HepG2 (cell line): ENCODE results near the gene SYCP2L. TPM values are rescaled to one million over a fixed set of nuclear protein-coding genes. Genes with fewer than 3 reads are reported as not detected.

Experiments used
- AGO1 ChIP-seq: fragments of 200-400 bp; formaldehyde crosslinking; IDR thresholded peaks from 2 replicates; pipeline ENCODE4 v1.6.1; 2017; ENCODE audit warnings: mild to moderate bottlenecking, low read depth, low read length, moderate library complexity; ENCODE audit not compliant: poor library complexity, severe bottlenecking
- ATF1 ChIP-seq: IDR thresholded peaks from 2 replicates; pipeline ENCODE4 v1.6.1; 2016; ENCODE audit warnings: mild to moderate bottlenecking, control low read depth
- FOSL2 ChIP-seq: sonication (generic); formaldehyde crosslinking; IDR thresholded peaks from 2 replicates; pipeline ENCODE4 v1.4.0; 2020; ENCODE audit warnings: missing genetic modification reagents
- FOXJ3 ChIP-seq: sonication (generic); formaldehyde crosslinking; IDR thresholded peaks from 2 replicates; pipeline ENCODE4 v1.4.0; 2020; ENCODE audit warnings: missing genetic modification reagents, mild to moderate bottlenecking, borderline replicate concordance
- FOXM1 ChIP-seq: sonication (generic); formaldehyde crosslinking; IDR thresholded peaks from 2 replicates; pipeline ENCODE4 v1.5.0; 2020; ENCODE audit warnings: missing genetic modification reagents
- HHEX ChIP-seq: IDR thresholded peaks from 2 replicates; pipeline ENCODE4 v1.6.1; 2016; ENCODE audit warnings: control low read depth
- KLF12 ChIP-seq: sonication (generic); formaldehyde crosslinking; IDR thresholded peaks from 2 replicates; pipeline ENCODE4 v1.4.0; 2020; ENCODE audit warnings: missing genetic modification reagents, borderline replicate concordance
- MAZ ChIP-seq, 2 experiments: sonication (generic) in 1 of 2; formaldehyde crosslinking in 1 of 2; IDR thresholded peaks; 2 replicates each; pipeline versions ENCODE4 v1.5.0 to v1.6.1; 2012 to 2020; ENCODE audit warnings: low read depth in 2 of 2, mild to moderate bottlenecking in 2 of 2, borderline replicate concordance in 1 of 2, improper control_type of control experiment in 1 of 2, low read length in 1 of 2, missing genetic modification reagents in 1 of 2, moderate library complexity in 1 of 2
- MED1 ChIP-seq: sonication (generic); formaldehyde crosslinking; IDR thresholded peaks from 2 replicates; pipeline ENCODE4 v1.4.0; 2020; ENCODE audit warnings: missing genetic modification reagents
- RBFOX2 ChIP-seq: fragments of 200-400 bp; formaldehyde crosslinking; IDR thresholded peaks from 2 replicates; pipeline ENCODE4 v1.6.1; 2017; ENCODE audit warnings: low read depth, mild to moderate bottlenecking, low read length
- SIX4 ChIP-seq: sonication (generic); formaldehyde crosslinking; IDR thresholded peaks from 2 replicates; pipeline ENCODE4 v1.4.0; 2020; ENCODE audit warnings: missing genetic modification reagents
- SP5 ChIP-seq: IDR thresholded peaks from 2 replicates; pipeline ENCODE4 v1.6.1; 2016; ENCODE audit warnings: low read depth, borderline replicate concordance
- ZFP36 ChIP-seq: fragments of 150-350 bp; IDR thresholded peaks from 2 replicates; pipeline ENCODE4 v1.6.1; 2018; ENCODE audit warnings: borderline replicate concordance, low read length, low read depth; ENCODE audit not compliant: partially characterized antibody
- ZNF335 ChIP-seq: sonication (generic); formaldehyde crosslinking; IDR thresholded peaks from 2 replicates; pipeline ENCODE4 v1.4.0; 2020; ENCODE audit warnings: missing genetic modification reagents
- ZNF343 ChIP-seq: sonication (generic); formaldehyde crosslinking; IDR thresholded peaks from 2 replicates; pipeline ENCODE4 v1.4.0; 2020; ENCODE audit warnings: mild to moderate bottlenecking, missing genetic modification reagents
- ZNF567 ChIP-seq: sonication (generic); formaldehyde crosslinking; IDR thresholded peaks from 2 replicates; pipeline ENCODE4 v1.8.1; 2023; ENCODE audit warnings: mild to moderate bottlenecking, missing genetic modification reagents, borderline replicate concordance
- ZNF605 ChIP-seq: sonication (generic); formaldehyde crosslinking; IDR thresholded peaks from 2 replicates; pipeline ENCODE4 v1.8.0; 2022; ENCODE audit warnings: mild to moderate bottlenecking, missing genetic modification reagents
- ZNF772 ChIP-seq: sonication (generic); formaldehyde crosslinking; IDR thresholded peaks from 2 replicates; pipeline ENCODE4 v1.5.0; 2020; ENCODE audit warnings: mild to moderate bottlenecking, missing genetic modification reagents
- ZNF850 ChIP-seq: sonication (generic); formaldehyde crosslinking; conservative IDR thresholded peaks from 2 replicates; pipeline ENCODE4 v1.9.0; 2021; ENCODE audit warnings: mild to moderate bottlenecking, missing genetic modification reagents
- polyA plus RNA-seq, 8 experiments: library from polyadenylated mRNA; depleted of rRNA in 3 of 8; stranded (reverse) in 7 of 8; unstranded in 1 of 8; fragments of >200 nt; fragmentation: Illumina TruSeq in 4 of 8; extraction: Trizol in 4 of 8; gene quantifications; 2 replicates each; pipeline versions ENCODE4 v1.2.1 to v1.2.3, GENCODE V29; 2011 to 2016; ENCODE audit warnings: low read depth in 4 of 8, missing spikeins in 1 of 8, mixed read lengths in 1 of 8; ENCODE audit not compliant: insufficient read depth in 1 of 8
- total RNA-seq, 5 experiments: library from RNA; depleted of rRNA; stranded (reverse); fragments of >200 nt; fragmentation: Illumina TruSeq; extraction: Trizol; gene quantifications; 2 replicates each; pipeline ENCODE4 v1.2.3, GENCODE V29; 2016; ENCODE audit warnings: low read depth in 1 of 5
- TF ChIP-seq, protein P1 (sequence below): sonication (generic); formaldehyde crosslinking; IDR thresholded peaks from 2 replicates; pipeline ENCODE4 v1.4.0; 2020; ENCODE audit warnings: mild to moderate bottlenecking, missing genetic modification reagents
- TF ChIP-seq, protein P2 (sequence below), 2 experiments: sonication (generic) in 1 of 2; formaldehyde crosslinking in 1 of 2; IDR thresholded peaks; 2 replicates each; pipeline versions ENCODE4 v1.4.0 to v1.6.1; 2016 to 2020; ENCODE audit warnings: borderline replicate concordance in 1 of 2, low read depth in 1 of 2, mild to moderate bottlenecking in 1 of 2, missing genetic modification reagents in 1 of 2
- TF ChIP-seq, protein P3 (sequence below): sonication (generic); formaldehyde crosslinking; IDR thresholded peaks from 2 replicates; pipeline ENCODE4 v1.4.0; 2020; ENCODE audit warnings: low read depth, mild to moderate bottlenecking, missing genetic modification reagents
- TF ChIP-seq, protein P4 (sequence below): IDR thresholded peaks from 2 replicates; pipeline ENCODE4 v1.6.1; 2016

Gene SYCP2L
- total and polyA plus RNA-seq, 2 of the 13 experiments (the other 11 are each of a cell fraction or from before 2014, with no cell fraction given) = 0.22 to 0.54 TPM

DNA sequence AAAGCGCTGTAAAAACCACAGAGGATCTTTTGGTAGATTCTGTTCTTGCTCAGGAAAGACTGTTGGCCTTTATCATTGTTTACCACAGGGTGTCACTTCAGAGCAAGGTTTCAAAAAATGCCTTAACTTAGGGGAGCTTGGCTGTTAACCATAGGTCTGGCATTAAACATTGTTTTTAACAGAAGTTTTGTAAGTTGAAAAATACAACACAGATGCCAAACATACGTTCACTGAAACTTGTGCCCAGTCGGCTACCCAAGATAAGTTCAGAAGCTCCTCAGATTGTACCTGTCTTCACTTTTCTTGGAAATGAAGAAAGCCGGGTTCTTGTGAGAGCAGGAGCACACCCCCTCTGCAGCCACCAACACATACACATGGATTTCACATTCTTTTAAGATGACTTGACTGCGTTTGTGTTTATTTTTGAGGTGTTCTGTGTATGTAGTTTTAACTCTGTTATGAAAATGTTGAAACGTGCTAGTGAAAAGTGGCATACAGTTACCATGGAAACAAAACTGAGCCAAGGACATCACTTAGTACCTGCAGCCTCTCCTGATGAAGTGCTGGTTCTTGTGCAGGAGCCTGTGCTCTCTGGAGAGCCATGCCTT lies 64.9 kb downstream of the SYCP2L start (continued):
- 0 out of 2 replicates have a peak, but pooled peaks have one; percentile 17 for TF ChIP-seq MAZ (IDR thresholded peaks at IDR 0.05; ENCODE audit: borderline replicate concordance, low read depth, low read length)
- no peak for TF ChIP-seq MAZ (CRISPR knock-in tag; IDR thresholded peaks at IDR 0.05; ENCODE audit: low read depth)
- TF ChIP-seq ZFP36 = peak; percentile 25
- peak; percentile 21; the same call in 1 of the 2 replicates for TF ChIP-seq MED1 (CRISPR knock-in tag)
- TF ChIP-seq, protein P1, sequence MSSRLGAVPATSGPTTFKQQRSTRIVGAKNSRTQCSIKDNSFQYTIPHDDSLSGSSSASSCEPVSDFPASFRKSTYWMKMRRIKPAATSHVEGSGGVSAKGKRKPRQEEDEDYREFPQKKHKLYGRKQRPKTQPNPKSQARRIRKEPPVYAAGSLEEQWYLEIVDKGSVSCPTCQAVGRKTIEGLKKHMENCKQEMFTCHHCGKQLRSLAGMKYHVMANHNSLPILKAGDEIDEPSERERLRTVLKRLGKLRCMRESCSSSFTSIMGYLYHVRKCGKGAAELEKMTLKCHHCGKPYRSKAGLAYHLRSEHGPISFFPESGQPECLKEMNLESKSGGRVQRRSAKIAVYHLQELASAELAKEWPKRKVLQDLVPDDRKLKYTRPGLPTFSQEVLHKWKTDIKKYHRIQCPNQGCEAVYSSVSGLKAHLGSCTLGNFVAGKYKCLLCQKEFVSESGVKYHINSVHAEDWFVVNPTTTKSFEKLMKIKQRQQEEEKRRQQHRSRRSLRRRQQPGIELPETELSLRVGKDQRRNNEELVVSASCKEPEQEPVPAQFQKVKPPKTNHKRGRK (CRISPR knock-in tag) = no peak
- TF ChIP-seq FOSL2 (CRISPR knock-in tag) = peak; percentile 84
- no peak; the same call in 1 of the 2 replicates for TF ChIP-seq FOXJ3
- TF ChIP-seq ZNF772 = no peak
- TF ChIP-seq ZNF605 (CRISPR knock-in tag) = no peak
- TF ChIP-seq, protein P2, sequence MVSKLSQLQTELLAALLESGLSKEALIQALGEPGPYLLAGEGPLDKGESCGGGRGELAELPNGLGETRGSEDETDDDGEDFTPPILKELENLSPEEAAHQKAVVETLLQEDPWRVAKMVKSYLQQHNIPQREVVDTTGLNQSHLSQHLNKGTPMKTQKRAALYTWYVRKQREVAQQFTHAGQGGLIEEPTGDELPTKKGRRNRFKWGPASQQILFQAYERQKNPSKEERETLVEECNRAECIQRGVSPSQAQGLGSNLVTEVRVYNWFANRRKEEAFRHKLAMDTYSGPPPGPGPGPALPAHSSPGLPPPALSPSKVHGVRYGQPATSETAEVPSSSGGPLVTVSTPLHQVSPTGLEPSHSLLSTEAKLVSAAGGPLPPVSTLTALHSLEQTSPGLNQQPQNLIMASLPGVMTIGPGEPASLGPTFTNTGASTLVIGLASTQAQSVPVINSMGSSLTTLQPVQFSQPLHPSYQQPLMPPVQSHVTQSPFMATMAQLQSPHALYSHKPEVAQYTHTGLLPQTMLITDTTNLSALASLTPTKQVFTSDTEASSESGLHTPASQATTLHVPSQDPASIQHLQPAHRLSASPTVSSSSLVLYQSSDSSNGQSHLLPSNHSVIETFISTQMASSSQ (IDR thresholded peaks at IDR 0.05; ENCODE audit: low read depth) = 0 out of 2 replicates have a peak, but pooled peaks have one; percentile 20
- TF ChIP-seq, protein P2 (CRISPR knock-in tag; IDR thresholded peaks at IDR 0.05; ENCODE audit: borderline replicate concordance) = no peak
- TF ChIP-seq SP5 (CRISPR knock-in tag) = no peak
- TF ChIP-seq, protein P3, sequence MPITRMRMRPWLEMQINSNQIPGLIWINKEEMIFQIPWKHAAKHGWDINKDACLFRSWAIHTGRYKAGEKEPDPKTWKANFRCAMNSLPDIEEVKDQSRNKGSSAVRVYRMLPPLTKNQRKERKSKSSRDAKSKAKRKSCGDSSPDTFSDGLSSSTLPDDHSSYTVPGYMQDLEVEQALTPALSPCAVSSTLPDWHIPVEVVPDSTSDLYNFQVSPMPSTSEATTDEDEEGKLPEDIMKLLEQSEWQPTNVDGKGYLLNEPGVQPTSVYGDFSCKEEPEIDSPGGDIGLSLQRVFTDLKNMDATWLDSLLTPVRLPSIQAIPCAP (CRISPR knock-in tag) = no peak
- no peak for TF ChIP-seq ZNF343 (CRISPR knock-in tag)
- TF ChIP-seq SIX4 (CRISPR knock-in tag) = no peak
- TF ChIP-seq FOXM1 (CRISPR knock-in tag) = no peak
- TF ChIP-seq ATF1 (CRISPR knock-in tag) = no peak
- TF ChIP-seq KLF12 (CRISPR knock-in tag) = no peak
- no peak for TF ChIP-seq ZNF335 (CRISPR knock-in tag)
- TF ChIP-seq AGO1 = no peak
- no peak for TF ChIP-seq RBFOX2
- TF ChIP-seq, protein P4, sequence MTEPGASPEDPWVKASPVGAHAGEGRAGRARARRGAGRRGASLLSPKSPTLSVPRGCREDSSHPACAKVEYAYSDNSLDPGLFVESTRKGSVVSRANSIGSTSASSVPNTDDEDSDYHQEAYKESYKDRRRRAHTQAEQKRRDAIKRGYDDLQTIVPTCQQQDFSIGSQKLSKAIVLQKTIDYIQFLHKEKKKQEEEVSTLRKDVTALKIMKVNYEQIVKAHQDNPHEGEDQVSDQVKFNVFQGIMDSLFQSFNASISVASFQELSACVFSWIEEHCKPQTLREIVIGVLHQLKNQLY (CRISPR knock-in tag) = no peak
- TF ChIP-seq ZNF567 (CRISPR knock-in tag) = peak; percentile 17; the same call in 1 of the 2 replicates
- no peak for TF ChIP-seq HHEX
- no peak for TF ChIP-seq ZNF850 (CRISPR knock-in tag)
